CD4-positive, alpha-beta T cell treated with Interleukin-15 for 4 hours (primary cell): ENCODE measurements around the gene GUK1.
"Not testable (repeated sequence)": the region's sequence is repeated elsewhere in the genome, so short reads cannot be mapped to it uniquely, and the experiment has no call there.

Source experiments
- DNase-seq: peaks from one replicate; pipeline ENCODE4 v3.0.0-alpha.2; 2020; ENCODE audit warnings: low spot score

Gene GUK1

GRCh38 chr1:228177183-228177475 is 37.0 kb downstream of the GUK1 start:
- no peak for DNase-seq

GRCh38 chr1:228177721-228178710 is 37.9 kb downstream of the GUK1 start:
- no peak for DNase-seq

DNA sequence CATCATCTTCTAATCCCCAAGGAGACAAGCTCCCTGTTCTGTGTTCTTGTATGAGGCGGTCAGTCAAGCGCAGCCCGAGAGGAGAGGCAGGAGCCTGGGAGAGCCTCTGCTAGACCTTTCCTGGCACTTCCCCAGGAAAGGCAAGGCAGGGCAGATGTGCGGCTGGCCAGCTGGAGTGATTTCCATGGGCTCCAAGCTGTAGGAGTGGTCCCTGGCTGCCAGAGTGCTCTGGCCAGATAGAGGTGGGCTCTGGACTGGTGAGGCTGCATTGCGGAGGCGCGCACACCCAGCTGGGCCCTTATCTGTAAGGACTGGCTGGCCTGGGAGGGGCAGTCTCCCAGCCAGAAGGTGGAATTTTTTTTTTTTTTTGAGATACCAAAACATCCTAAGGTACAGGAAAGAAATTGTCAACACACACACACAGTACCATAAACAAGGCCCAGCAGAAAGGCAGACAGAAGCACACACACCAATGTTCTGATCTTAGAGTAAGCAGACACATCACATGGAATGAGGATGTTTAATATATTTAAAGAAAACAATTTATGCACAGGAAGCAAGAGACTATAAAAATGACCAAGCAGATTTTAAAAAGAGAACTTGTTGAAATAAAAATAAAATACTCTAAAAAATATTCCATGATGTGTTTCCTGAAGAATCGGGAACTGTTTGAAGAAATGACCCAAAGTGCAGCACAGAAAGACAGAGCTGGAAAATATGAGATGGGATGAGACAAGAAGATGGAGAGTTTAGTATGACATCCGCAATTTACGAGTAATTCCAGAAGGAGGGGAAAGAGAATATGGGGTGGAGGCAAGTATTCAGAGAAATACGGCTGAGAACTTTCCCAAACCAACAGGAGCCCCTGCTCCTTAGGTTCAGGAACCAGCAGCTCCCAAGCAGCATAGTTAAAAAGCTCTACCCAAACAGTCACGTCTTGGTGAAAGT is 38.9 kb downstream of the GUK1 start:
- no peak for DNase-seq

DNA sequence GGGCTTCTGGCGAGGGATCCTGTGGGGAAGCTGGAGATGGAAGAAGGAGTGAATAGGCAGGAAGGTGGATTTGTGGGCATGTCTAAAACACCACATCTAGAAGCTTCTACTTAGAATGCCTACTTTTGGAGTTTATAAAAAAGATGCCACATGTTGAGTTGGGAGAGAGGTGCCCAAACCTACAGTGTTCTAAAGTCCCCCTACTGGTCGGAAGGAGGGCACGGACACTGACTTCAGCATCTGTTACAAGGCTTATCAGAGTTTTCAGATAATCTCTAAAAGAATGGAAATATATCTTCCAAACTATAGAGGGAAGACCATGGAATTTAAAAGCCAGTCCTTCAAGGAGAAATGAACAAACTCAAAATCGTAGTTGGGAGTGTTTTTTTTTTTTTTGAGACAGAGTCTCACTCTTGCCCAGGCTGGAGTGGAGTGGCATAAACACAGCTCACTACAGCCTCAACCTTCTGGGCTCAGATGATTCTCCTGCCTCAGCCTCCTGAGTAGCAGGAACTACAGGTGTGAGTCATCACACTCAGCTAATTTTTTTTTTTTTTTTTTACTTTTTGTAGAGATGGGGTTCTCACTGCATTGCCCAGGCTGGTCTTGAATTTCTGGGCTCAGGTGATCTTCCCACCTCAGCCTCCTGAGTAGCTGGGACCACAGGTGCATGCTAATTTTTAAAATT is 40.3 kb downstream of the GUK1 start:
- no peak for DNase-seq

DNA sequence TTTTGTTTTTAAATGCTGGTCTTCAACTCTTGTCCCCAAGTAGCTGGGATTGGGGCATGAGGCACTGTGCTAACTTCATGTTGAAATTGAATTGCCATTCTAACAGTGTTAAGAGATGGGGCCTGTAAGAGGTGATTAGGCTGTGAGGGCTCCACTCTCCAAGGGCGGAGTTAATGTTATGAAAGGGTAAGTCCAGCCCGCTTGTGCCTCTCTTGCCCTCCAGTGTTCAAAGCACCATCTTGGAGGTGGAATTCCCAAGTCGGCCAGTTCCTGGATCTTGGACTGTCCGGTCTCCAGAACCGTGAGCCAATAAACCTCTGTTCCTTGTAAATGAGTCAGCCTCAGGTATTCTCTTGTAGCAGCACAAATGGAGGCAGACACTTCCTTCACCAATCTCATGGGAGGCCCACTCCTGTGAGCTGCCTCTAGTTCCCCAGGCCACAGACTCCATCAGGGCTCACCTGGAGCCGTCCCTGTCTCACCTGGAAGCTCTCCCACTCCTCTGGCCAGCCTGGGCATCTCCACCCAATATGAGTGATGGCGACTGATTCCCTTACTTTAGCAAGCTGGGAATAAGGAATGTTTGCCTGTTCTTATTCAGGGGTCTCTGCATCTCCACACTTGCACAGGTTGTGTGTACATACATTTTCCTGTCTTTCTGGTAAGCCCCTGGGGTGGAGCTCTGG is 41.0 kb downstream of the GUK1 start:
- DNase-seq = no peak

DNA sequence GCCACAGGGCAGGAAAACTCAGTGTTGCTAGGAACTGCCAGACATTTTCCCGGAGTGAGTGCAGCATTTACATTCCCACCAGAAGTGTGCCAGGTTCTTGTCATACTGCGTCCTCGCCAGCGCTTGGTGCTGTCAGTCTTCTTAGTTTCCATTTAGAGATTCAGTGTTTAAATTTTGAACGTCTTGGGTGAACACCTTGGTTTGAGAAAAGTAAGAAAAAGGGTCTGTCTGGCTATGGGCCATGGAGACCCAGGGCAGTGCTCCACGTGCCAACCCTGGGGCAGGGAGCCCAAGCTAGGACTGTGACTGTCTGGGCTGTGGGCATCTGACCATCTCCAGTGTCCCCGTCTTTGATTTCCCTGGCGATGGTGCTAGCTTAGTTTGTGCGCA is 41.6 kb downstream of the GUK1 start:
- DNase-seq = no peak

- DNase-seq = no peak
Measured at GRCh38 chr1:228182296-228183030, 42.4 kb downstream of the GUK1 start.

- no peak for DNase-seq
Measured at GRCh38 chr1:228184152-228184551, 44.1 kb downstream of the GUK1 start.

GRCh38 chr1:228185641-228185965 is 45.5 kb downstream of the GUK1 start:
- peak; percentile 56 for DNase-seq

- DNase-seq = not testable (repeated sequence)
Measured at GRCh38 chr1:228188249-228188648, 48.2 kb downstream of the GUK1 start.

DNA sequence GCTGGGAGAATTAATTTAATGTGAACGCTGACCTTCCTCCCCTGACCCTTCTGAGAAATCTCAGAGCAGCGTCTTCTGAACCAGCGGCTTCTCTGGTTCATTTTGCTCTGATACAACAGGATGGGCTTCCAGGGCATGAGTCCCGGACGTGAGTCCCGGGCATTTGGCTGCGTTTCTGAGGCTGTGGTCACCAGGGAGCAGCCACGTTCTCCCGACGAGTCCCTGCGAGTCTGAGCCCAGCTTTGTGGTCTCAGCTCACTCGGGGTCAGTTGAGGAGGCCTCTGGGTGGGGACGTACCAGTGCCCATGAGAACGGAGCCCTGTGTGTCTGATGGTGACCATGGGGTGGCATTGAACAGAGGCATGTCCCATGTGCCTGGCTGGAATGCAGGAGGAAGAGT is 50.1 kb downstream of the GUK1 start:
- DNase-seq = no peak

- DNase-seq = no peak
Measured at GRCh38 chr1:228190778-228191177, 50.7 kb downstream of the GUK1 start.

- DNase-seq = no peak
Measured at GRCh38 chr1:228194436-228194835, 54.4 kb downstream of the GUK1 start.

GRCh38 chr1:228194921-228195812 is 55.1 kb downstream of the GUK1 start:
- no peak for DNase-seq

GRCh38 chr1:228197555-228198147 is 57.6 kb downstream of the GUK1 start:
- no peak for DNase-seq
